NCI-H510A treated with DMSO at 0.1 percent for 48 hours (cell line): Measurements from ENCODE around the gene EPB41L5.
"Not testable (repeated sequence)": the region's sequence is repeated elsewhere in the genome, so short reads cannot be mapped to it uniquely, and the experiment has no call there.

ENCODE experiments used
- DNase-seq: peaks from one replicate; lab custom pipeline; 2025; lab: John Stamatoyannopoulos, UW

Gene EPB41L5

GRCh38 chr2:120012771-120013596 lies at the start of gene EPB41L5:
Gene EPB41L5, plus strand, starts transcription at chr2:120013077. Its CDS starts 6,008 bp downstream, at chr2:120019085.
- peak; percentile 88 for DNase-seq

GRCh38 chr2:119981896-119982295 lies 31.0 kb upstream of the EPB41L5 start:
- no peak for DNase-seq

GRCh38 chr2:119982506-119982905 lies 30.4 kb upstream of the EPB41L5 start:
- no peak for DNase-seq

GRCh38 chr2:119983108-119983507 lies 29.8 kb upstream of the EPB41L5 start:
- no peak for DNase-seq

GRCh38 chr2:119996148-119996547 lies 16.7 kb upstream of the EPB41L5 start:
- DNase-seq: no peak

- DNase-seq: not testable (repeated sequence)
Measured at GRCh38 chr2:119996896-119997891, 15.7 kb upstream of the EPB41L5 start.

- no peak for DNase-seq
Measured at GRCh38 chr2:120001471-120001870, 11.4 kb upstream of the EPB41L5 start.

- no peak for DNase-seq
Measured at GRCh38 chr2:120004254-120004653, 8.6 kb upstream of the EPB41L5 start.

GRCh38 chr2:120005834-120006521 lies 6.9 kb upstream of the EPB41L5 start:
- no peak for DNase-seq

- no peak for DNase-seq
Measured at GRCh38 chr2:120007851-120008250, 5.0 kb upstream of the EPB41L5 start.

GRCh38 chr2:120012363-120012762 lies 514 bp upstream of the EPB41L5 start:
- peak; percentile 78 for DNase-seq

GRCh38 chr2:120013597-120014223 lies 833 bp downstream of the EPB41L5 start:
- peak; percentile 48 for DNase-seq

- DNase-seq: peak; percentile 7
Measured at GRCh38 chr2:120014226-120014980, 1.5 kb downstream of the EPB41L5 start.

- no peak for DNase-seq
Measured at GRCh38 chr2:120016800-120017199, 3.9 kb downstream of the EPB41L5 start.

- no peak for DNase-seq
Measured at GRCh38 chr2:120017201-120017600, 4.3 kb downstream of the EPB41L5 start.

GRCh38 chr2:120018549-120018948 lies 5.7 kb downstream of the EPB41L5 start:
- no peak for DNase-seq

- no peak for DNase-seq
Measured at GRCh38 chr2:120020554-120020953, 7.7 kb downstream of the EPB41L5 start.

- not testable (repeated sequence) for DNase-seq
Measured at GRCh38 chr2:120022505-120022904, 9.6 kb downstream of the EPB41L5 start.

- DNase-seq: no peak
Measured at GRCh38 chr2:120026890-120027289, 14.0 kb downstream of the EPB41L5 start.

GRCh38 chr2:120028795-120029194 lies 15.9 kb downstream of the EPB41L5 start:
- DNase-seq: no peak
